ENCODE measurements around the gene AMIGO1.

The AMIGO1 gene

GRCh38 chr1:109517337-109517736 is 7.8 kb upstream of the AMIGO1 start:
- H3K4me2 ChIP-seq (ENCODE audit: low read depth, low read length, poor library complexity, severe bottlenecking), result no peak overlapping the region
- H3F3A ChIP-seq (ENCODE audit: low read depth), result no peaks in the 10 kb centered on the region
- no peaks in the 10 kb centered on the region for H3K9me3 ChIP-seq (ENCODE audit: insufficient read depth, low read depth, low read length)
- no peaks in the 10 kb centered on the region for H3K36me3 ChIP-seq (ENCODE audit: insufficient read depth, low read length)
- no peaks in the 10 kb centered on the region for H3K4me1 ChIP-seq (ENCODE audit: insufficient read depth, low read length, poor library complexity, severe bottlenecking)
- no peak overlapping the region for H3K9ac ChIP-seq (ENCODE audit: low read depth, low read length, poor library complexity, severe bottlenecking)
- H4K20me1 ChIP-seq (ENCODE audit: insufficient read depth, low read length, poor library complexity, severe bottlenecking), result no peaks in the 10 kb centered on the region
- H2AFZ ChIP-seq (ENCODE audit: low read length), result no peak overlapping the region
- TF ChIP-seq EZH2phosphoT487 (IDR thresholded peaks at IDR 0.05; ENCODE audit: borderline replicate concordance), result no peak
- no peak for TF ChIP-seq CTCF (conservative IDR thresholded peaks at IDR 0.05; ENCODE audit: low read length)
- H3K27me3 ChIP-seq (ENCODE audit: insufficient read depth, low read length, poor library complexity, severe bottlenecking), result no peaks in the 10 kb centered on the region
- no peaks in the 10 kb centered on the region for H3K79me2 ChIP-seq (ENCODE audit: insufficient read depth, low read length)
- no peaks in the 10 kb centered on the region for H3K9me2 ChIP-seq (replicated peaks; ENCODE audit: low read depth, low read length)
- no peak overlapping the region for H3K4me3 ChIP-seq (ENCODE audit: low read length, poor library complexity, severe bottlenecking)

GRCh38 chr1:109516872-109517271 is 7.3 kb upstream of the AMIGO1 start:
- Histone ChIP-seq H3K9me3 (ENCODE audit: insufficient read depth, low read depth, low read length) (no peaks in the 10 kb centered on the region), H3K4me3 (ENCODE audit: low read length, poor library complexity, severe bottlenecking) (no peak overlapping the region), H3K27me3 (ENCODE audit: insufficient read depth, low read length, poor library complexity, severe bottlenecking) (no peaks in the 10 kb centered on the region), H2AFZ (ENCODE audit: low read length) (no peak overlapping the region), H4K20me1 (ENCODE audit: insufficient read depth, low read length, poor library complexity, severe bottlenecking) (no peaks in the 10 kb centered on the region), H3K9ac (ENCODE audit: low read depth, low read length, poor library complexity, severe bottlenecking) (no peak overlapping the region), H3F3A (ENCODE audit: low read depth) (no peaks in the 10 kb centered on the region), H3K36me3 (ENCODE audit: insufficient read depth, low read length) (no peaks in the 10 kb centered on the region), H3K4me2 (ENCODE audit: low read depth, low read length, poor library complexity, severe bottlenecking) (no peak overlapping the region), H3K4me1 (ENCODE audit: insufficient read depth, low read length, poor library complexity, severe bottlenecking) (no peaks in the 10 kb centered on the region), H3K9me2 (replicated peaks; ENCODE audit: low read depth, low read length) (no peaks in the 10 kb centered on the region), H3K79me2 (ENCODE audit: insufficient read depth, low read length) (no peaks in the 10 kb centered on the region)
- TF ChIP-seq CTCF (conservative IDR thresholded peaks at IDR 0.05; ENCODE audit: low read length), result no peak
- no peak for TF ChIP-seq EZH2phosphoT487 (IDR thresholded peaks at IDR 0.05; ENCODE audit: borderline replicate concordance)

GRCh38 chr1:109514846-109515245 is 5.3 kb upstream of the AMIGO1 start:
- no peaks in the 10 kb centered on the region for H3K27me3 ChIP-seq (ENCODE audit: insufficient read depth, low read length, poor library complexity, severe bottlenecking)
- TF ChIP-seq EZH2phosphoT487 (IDR thresholded peaks at IDR 0.05; ENCODE audit: borderline replicate concordance), result no peak
- no peak for TF ChIP-seq CTCF (conservative IDR thresholded peaks at IDR 0.05; ENCODE audit: low read length)
- no peaks in the 10 kb centered on the region for H3K79me2 ChIP-seq (ENCODE audit: insufficient read depth, low read length)
- no peak overlapping the region for H3K4me3 ChIP-seq (ENCODE audit: low read length, poor library complexity, severe bottlenecking)
- no peaks in the 10 kb centered on the region for H3F3A ChIP-seq (ENCODE audit: low read depth)
- H3K36me3 ChIP-seq (ENCODE audit: insufficient read depth, low read length), result no peaks in the 10 kb centered on the region
- peaks cover 5% of the 10 kb centered on the region for H3K4me1 ChIP-seq (ENCODE audit: insufficient read depth, low read length, poor library complexity, severe bottlenecking)
- no peak overlapping the region for H3K9ac ChIP-seq (ENCODE audit: low read depth, low read length, poor library complexity, severe bottlenecking)
- H4K20me1 ChIP-seq (ENCODE audit: insufficient read depth, low read length, poor library complexity, severe bottlenecking), result no peaks in the 10 kb centered on the region
- H3K9me2 ChIP-seq (replicated peaks; ENCODE audit: low read depth, low read length), result no peaks in the 10 kb centered on the region
- H3K9me3 ChIP-seq (ENCODE audit: insufficient read depth, low read depth, low read length), result no peaks in the 10 kb centered on the region
- H3K4me2 ChIP-seq (ENCODE audit: low read depth, low read length, poor library complexity, severe bottlenecking), result no peak overlapping the region
- H2AFZ ChIP-seq (ENCODE audit: low read length), result no peak overlapping the region

Data from Loucy (cell line).